ENCODE data around the gene SKOR2. TPM values are rescaled to one million over a fixed set of nuclear protein-coding genes. Genes with fewer than 3 reads are reported as not detected.

SKOR2 gene
- total and polyA plus RNA-seq, 12 donors, result not detected

DNA sequence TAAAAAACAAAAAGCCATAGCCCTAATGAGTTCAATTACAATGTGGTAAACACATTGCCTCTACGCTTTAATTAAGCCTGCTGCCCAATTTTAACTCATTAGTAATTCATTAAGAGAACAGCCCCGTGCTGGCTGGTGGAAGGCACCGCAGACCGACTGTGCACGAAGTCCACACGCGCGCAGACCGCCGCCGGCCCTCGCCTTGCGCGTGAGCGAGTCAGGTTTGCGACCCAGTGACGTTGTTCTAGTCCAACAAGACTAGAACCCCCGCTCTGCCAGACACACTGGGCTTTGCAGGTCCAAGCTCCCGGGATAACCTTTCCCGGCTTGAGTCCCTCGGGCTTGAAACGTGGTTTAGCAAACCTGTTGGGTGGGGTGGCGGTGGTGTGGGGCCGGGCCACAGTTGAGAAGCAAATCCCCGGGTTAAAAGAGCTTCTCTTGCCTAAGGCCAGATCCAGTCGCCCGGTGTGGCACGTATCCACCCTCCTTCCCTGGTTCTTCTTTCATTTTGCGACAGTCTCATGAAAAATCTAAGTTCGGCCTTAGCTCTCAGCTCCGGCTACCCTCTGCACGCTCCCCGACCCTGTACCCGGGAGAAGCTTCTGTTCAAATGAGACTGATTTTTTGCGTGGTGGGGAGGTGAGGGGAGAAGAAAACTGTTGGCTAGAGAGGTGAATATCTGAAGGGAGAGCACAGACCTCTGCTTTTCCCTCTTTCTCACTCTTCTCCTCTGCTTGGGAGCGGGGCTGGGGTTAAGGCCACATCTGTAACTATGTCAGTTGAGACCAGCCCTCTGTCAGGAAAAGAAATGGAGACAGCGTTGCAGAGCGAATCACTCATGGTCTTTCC lies 11.1 kb upstream of the SKOR2 start:
- Histone ChIP-seq H3K9me3 (no peaks in the 10 kb centered on the region), H3K36me3 (no peaks in the 10 kb centered on the region), H3K4me3 (no peak overlapping the region), H3K27ac (no peak overlapping the region), H3K27me3 (peaks cover 25 to 100% (median 99%) of the 10 kb centered on the region in 7 donors), H3K4me1 (peaks cover 0 to 16% (median 10%) of the 10 kb centered on the region in 9 donors)
- TF ChIP-seq, protein P1, sequence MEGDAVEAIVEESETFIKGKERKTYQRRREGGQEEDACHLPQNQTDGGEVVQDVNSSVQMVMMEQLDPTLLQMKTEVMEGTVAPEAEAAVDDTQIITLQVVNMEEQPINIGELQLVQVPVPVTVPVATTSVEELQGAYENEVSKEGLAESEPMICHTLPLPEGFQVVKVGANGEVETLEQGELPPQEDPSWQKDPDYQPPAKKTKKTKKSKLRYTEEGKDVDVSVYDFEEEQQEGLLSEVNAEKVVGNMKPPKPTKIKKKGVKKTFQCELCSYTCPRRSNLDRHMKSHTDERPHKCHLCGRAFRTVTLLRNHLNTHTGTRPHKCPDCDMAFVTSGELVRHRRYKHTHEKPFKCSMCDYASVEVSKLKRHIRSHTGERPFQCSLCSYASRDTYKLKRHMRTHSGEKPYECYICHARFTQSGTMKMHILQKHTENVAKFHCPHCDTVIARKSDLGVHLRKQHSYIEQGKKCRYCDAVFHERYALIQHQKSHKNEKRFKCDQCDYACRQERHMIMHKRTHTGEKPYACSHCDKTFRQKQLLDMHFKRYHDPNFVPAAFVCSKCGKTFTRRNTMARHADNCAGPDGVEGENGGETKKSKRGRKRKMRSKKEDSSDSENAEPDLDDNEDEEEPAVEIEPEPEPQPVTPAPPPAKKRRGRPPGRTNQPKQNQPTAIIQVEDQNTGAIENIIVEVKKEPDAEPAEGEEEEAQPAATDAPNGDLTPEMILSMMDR (IDR thresholded peaks at IDR 0.05), result no peak
- DNase-seq, result no peak
- no peak for ATAC-seq
- WGBS, 2 donors, result 4 to 6% methylated on average over 38 of the region's 38 CpGs
- intact Hi-C loops (cut with DNase I), result no loop called here

DNA sequence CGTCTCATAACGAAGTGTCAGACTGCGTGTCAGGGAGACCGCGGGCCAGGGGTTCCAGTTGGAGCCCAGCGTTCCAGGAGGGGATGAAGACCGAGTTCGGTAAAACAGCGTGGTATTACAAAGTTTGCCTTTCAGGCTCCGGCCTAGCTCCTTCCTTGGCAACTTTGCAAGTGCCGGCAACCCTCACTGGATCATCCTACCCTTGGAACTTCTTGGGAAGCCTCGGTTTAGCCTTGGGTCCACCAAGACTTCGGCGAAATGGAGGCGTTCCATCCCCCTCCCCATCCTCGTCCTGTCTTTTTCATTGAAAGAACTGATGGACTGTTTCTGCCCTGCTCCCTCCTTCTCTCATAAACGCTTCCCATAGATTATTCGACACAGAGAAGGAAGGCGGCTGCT lies 10.4 kb upstream of the SKOR2 start:
- ATAC-seq (no peak), DNase-seq (no peak)
- H3K4me1 ChIP-seq, result peaks cover 0 to 16% (median 10%) of the 10 kb centered on the region in 9 donors
- no peak overlapping the region for H3K27ac ChIP-seq
- H3K9me3 ChIP-seq, result no peaks in the 10 kb centered on the region
- no peak overlapping the region for H3K4me3 ChIP-seq
- no peaks in the 10 kb centered on the region for H3K36me3 ChIP-seq
- WGBS, 2 donors, result 2 to 3% methylated on average over 18 to 19 of the region's 19 CpGs
- peaks cover 25 to 100% (median 99%) of the 10 kb centered on the region in 7 donors for H3K27me3 ChIP-seq
- intact Hi-C loops (cut with DNase I), result no loop called here
- TF ChIP-seq, protein P1 (IDR thresholded peaks at IDR 0.05), result no peak

DNA sequence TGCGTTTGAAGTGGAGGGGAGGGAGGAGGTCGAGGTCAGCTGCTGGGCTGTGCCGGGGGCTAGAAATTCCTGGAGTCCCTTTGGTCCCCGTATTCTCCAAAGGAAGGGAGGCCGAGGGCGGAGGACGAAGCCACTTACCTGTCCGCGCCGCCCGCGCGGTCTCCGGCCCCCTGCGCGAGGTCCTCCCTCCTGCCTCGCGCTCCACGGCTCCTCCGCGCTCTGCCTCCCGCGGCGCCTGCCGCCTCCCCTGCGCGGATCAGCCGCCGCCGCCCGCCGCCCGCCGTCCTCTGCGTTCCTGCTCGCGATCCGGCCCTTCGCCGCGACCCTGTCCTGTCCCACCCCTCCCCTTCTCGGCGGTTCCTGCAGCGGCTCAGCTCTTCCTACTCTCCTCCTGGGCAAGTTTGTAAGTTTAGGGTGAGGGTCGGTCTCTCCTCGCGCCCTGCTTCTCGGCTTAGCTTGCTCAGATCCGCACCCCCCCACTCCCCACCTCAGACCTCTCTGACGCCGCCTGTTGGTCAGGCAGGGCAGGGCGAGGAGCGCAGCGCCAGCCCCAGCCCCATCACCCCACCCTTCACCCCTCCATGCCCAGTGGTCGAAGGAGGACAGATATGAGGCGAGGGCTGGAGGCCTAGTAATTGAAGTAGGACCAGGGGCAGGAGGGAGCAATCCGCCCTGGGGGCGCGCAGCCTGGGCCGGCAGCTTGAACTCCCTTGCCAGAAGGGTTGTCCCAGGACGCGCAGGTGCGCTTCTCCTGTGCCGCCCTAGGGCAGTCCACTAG lies 9.7 kb upstream of the SKOR2 start:
- Histone ChIP-seq H3K4me1 (peaks cover 0 to 16% (median 10%) of the 10 kb centered on the region in 9 donors), H3K4me3 (no peak overlapping the region), H3K27ac (no peak overlapping the region), H3K27me3 (peaks cover 25 to 100% (median 100%) of the 10 kb centered on the region in 7 donors), H3K36me3 (no peaks in the 10 kb centered on the region), H3K9me3 (no peaks in the 10 kb centered on the region)
- 4 to 6% methylated on average over 40 to 64 of the region's 64 CpGs for WGBS, 2 donors
- TF ChIP-seq, protein P1 (IDR thresholded peaks at IDR 0.05), result no peak
- no peak for DNase-seq
- intact Hi-C loops (cut with DNase I), result no loop called here
- no peak for ATAC-seq

DNA sequence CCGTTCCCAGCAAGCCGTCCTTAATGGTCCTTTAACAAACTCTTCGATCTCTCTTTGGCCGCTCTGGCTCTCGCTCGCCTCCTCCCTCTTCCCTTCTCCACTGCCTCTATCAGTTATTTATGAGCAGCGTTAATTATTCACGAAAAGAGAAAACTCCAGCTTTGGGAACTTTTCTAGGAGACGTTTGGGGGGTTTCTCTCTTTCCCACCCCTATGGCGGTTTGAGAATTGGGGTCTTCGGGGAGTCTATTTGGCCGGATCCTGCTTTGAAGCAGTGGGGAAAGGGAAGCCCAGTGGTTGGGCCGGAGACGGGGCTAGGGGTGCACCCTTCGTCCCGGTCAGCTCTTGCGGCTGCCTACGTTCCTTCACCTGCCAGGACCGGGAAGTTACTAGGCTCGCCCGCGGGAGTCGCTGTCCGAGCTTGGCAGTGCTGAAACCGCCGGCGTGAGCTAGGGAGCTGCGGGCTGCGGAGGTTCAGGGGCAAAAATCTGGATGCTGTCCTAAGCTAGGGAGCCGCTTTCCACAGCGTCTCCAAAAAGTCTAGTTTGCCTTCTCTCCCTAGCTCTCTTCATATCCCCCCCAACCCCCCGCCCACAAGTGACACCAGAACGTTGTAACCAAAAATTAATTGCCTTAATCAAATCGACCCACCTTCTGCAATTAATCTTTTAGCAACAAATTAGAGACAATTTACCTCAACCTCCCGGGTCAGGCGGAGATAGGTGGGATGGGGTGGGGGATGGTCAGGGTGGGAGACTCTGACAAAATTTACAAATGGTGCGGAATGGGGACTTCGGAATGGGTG lies 8.9 kb upstream of the SKOR2 start:
- no peak overlapping the region for H3K27ac ChIP-seq
- WGBS, 2 donors, result 5 to 7% methylated on average over 38 of the region's 38 CpGs
- H3K4me1 ChIP-seq, result peaks cover 0 to 16% (median 10%) of the 10 kb centered on the region in 9 donors
- no peaks in the 10 kb centered on the region for H3K36me3 ChIP-seq
- intact Hi-C loops (cut with DNase I), result no loop called here
- no peak overlapping the region for H3K4me3 ChIP-seq
- H3K9me3 ChIP-seq, result no peaks in the 10 kb centered on the region
- DNase-seq (peak; percentile 33 to 51), ATAC-seq (peak in 5 of 8 donors; percentile 33 to 80 (median 63))
- TF ChIP-seq, protein P1 (IDR thresholded peaks at IDR 0.05), result no peak
- H3K27me3 ChIP-seq, result peaks cover 30 to 100% (median 100%) of the 10 kb centered on the region in 7 donors

Measured in heart right ventricle (tissue), 16 donors.